22Rv1 (cell line): ENCODE measurements around the gene NLRC5.
"Not testable (repeated sequence)": the region's sequence is repeated elsewhere in the genome, so short reads cannot be mapped to it uniquely, and the experiment has no call there.

Experiments
- CTCF ChIP-seq: fragments of 450-650 bp; IDR thresholded peaks from 2 replicates; pipeline ENCODE4 v1.5.1; 2017; ENCODE audit warnings: mild to moderate bottlenecking
- ZFX ChIP-seq: fragments of 450-650 bp; IDR thresholded peaks from 2 replicates; pipeline ENCODE4 v1.6.1; 2017; ENCODE audit warnings: antibody characterized with exemption, borderline replicate concordance

GRCh38 chr16:56986908-56987307, 2.4 kb upstream of the NLRC5 start:
- not testable (repeated sequence) for TF ChIP-seq CTCF, ZFX
